Measurements from ENCODE around the gene RAPSN. TPM values are rescaled to one million over a fixed set of nuclear protein-coding genes. Genes with fewer than 3 reads are reported as not detected.

RAPSN gene
- total RNA-seq, 1 donor from 2014 or later: not detected

DNA sequence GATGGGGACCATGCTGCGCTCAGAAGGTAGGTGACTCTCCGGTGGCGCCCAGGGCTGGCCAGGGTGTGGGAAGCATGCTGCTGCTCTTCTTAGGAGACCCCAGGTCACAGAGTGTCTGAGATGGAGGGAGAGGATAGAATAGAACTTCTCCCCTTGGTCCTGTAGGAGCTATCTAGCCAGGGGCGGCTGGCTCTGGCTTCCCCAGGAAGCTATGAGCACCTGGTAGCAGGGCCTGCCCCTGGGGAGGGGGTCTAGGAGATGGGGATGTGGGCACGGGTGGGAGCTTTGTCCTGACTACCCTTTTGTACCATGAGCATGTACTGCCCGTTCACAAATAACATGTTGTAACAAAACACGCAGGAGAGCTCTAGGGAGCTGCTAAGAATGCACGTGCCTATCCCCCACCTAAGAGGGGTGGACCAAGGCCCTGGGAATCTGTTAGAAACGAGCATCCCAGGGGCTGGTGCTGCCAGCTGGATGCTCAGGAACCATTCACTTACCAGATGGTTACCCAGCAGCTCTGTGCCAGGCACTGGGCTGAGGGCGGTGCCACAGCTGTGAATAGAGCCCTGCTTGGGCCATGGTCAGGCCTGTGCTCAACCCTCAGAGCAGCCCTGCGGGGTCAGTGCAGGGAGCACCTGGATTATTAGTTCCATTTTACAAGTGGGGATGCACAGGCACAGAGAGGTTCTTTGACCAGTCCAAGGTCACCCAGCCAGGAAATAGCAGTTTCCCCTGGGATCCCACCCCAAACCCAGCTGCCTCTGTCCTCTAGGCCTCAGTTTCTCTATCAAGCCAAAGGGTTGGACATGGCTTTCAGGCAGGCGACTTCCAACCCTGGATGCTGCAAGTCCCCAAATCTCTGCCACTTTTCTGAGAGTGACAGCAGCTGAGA lies 38.3 kb downstream of the RAPSN start:
- Histone ChIP-seq H3K9ac (no peak overlapping the region), H3K4me2 (no peak overlapping the region), H3K36me3 (no peaks in the 10 kb centered on the region), H3K79me2 (ENCODE audit: low read depth) (no peaks in the 10 kb centered on the region), H4K20me1 (ENCODE audit: low read depth) (peaks cover 2% of the 10 kb centered on the region), H3K4me1 (no peaks in the 10 kb centered on the region), H3K9me3 (ENCODE audit: low read depth) (no peaks in the 10 kb centered on the region), H3K27me3 (no peaks in the 10 kb centered on the region), H3K4me3 (no peak overlapping the region), H3K27ac (no peak overlapping the region), H3F3A (ENCODE audit: low read depth) (peaks cover 16% of the 10 kb centered on the region), H2AFZ (replicated peaks) (no peak overlapping the region)
- peak overlapping the region; percentile 69 for H3K4me3 Mint-ChIP-seq
- H3K27me3 Mint-ChIP-seq (ENCODE audit: insufficient read depth, low read depth): peaks cover 2% of the 10 kb centered on the region
- H3K9me3 Mint-ChIP-seq: no peaks in the 10 kb centered on the region
- TF ChIP-seq, protein P1, sequence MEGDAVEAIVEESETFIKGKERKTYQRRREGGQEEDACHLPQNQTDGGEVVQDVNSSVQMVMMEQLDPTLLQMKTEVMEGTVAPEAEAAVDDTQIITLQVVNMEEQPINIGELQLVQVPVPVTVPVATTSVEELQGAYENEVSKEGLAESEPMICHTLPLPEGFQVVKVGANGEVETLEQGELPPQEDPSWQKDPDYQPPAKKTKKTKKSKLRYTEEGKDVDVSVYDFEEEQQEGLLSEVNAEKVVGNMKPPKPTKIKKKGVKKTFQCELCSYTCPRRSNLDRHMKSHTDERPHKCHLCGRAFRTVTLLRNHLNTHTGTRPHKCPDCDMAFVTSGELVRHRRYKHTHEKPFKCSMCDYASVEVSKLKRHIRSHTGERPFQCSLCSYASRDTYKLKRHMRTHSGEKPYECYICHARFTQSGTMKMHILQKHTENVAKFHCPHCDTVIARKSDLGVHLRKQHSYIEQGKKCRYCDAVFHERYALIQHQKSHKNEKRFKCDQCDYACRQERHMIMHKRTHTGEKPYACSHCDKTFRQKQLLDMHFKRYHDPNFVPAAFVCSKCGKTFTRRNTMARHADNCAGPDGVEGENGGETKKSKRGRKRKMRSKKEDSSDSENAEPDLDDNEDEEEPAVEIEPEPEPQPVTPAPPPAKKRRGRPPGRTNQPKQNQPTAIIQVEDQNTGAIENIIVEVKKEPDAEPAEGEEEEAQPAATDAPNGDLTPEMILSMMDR (IDR thresholded peaks at IDR 0.05): no peak
- TF ChIP-seq EZH2 (IDR thresholded peaks at IDR 0.05) (no peak), EZH2phosphoT487 (IDR thresholded peaks at IDR 0.05) (no peak)
- H3K4me1 Mint-ChIP-seq: peaks cover 25% of the 10 kb centered on the region
- peak; percentile 1 for DNase-seq (ENCODE audit: low spot score)
- H3K27ac Mint-ChIP-seq: no peak overlapping the region
- peaks cover 7% of the 10 kb centered on the region for H3K36me3 Mint-ChIP-seq

DNA sequence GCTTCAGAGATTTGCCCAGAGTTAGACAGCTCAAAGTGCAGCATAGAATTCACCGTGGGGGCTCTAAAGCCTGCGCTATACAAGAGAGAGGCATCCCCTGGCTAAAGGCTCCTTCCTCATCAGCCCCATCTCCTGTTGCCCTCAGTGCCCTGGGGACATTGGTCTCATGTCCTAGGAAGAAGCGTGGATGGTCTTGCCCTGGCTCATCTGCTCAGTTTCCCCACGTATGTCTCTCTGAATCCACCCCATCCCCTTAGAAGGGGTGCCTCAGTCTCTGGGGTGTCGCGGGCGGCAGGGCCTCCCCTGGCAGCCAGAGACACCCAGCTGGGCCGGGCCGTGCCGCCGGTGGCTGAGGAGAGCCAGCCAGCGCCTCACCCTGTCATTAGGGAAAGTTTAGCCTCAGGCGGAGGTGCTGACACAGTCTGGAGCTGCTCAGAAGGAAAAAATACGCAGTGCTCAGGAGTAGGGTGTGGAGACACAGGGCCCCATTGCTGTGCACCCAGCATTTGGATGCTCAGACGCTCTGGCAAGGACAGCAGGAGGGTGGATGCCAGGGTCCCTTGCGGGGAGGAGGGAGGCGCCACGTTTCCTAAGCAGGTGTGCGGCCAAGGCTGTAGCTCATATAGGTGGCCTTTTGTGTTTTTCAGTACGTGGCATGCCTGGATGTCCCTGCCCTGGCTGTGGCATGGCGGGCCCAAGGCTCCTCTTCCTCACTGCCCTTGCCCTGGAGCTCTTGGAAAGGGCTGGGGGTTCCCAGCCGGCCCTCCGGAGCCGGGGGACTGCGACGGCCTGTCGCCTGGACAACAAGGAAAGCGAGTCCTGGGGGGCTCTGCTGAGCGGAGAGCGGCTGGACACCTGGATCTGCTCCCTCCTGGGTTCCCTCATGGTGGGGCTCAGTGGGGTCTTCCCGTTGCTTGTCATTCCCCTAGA lies 39.2 kb downstream of the RAPSN start:
- no peak overlapping the region for H3K27ac Mint-ChIP-seq
- TF ChIP-seq EZH2 (IDR thresholded peaks at IDR 0.05) (no peak), EZH2phosphoT487 (IDR thresholded peaks at IDR 0.05) (no peak)
- TF ChIP-seq, protein P1 (IDR thresholded peaks at IDR 0.05): no peak
- Histone ChIP-seq H4K20me1 (ENCODE audit: low read depth) (peaks cover 2% of the 10 kb centered on the region), H2AFZ (replicated peaks) (no peak overlapping the region), H3K4me1 (no peaks in the 10 kb centered on the region), H3K79me2 (ENCODE audit: low read depth) (no peaks in the 10 kb centered on the region), H3K9me3 (ENCODE audit: low read depth) (no peaks in the 10 kb centered on the region), H3K9ac (no peak overlapping the region), H3K27me3 (no peaks in the 10 kb centered on the region), H3F3A (ENCODE audit: low read depth) (peaks cover 16% of the 10 kb centered on the region), H3K36me3 (no peaks in the 10 kb centered on the region), H3K27ac (no peak overlapping the region), H3K4me2 (peak overlapping the region; percentile 97), H3K4me3 (peak overlapping the region; percentile 90)
- H3K4me1 Mint-ChIP-seq: peaks cover 25% of the 10 kb centered on the region
- H3K4me3 Mint-ChIP-seq: peak overlapping the region; percentile 93
- peaks cover 7% of the 10 kb centered on the region for H3K36me3 Mint-ChIP-seq
- no peaks in the 10 kb centered on the region for H3K9me3 Mint-ChIP-seq
- H3K27me3 Mint-ChIP-seq (ENCODE audit: insufficient read depth, low read depth): peaks cover 2% of the 10 kb centered on the region
- peak; percentile 1 for DNase-seq (ENCODE audit: low spot score)

DNA sequence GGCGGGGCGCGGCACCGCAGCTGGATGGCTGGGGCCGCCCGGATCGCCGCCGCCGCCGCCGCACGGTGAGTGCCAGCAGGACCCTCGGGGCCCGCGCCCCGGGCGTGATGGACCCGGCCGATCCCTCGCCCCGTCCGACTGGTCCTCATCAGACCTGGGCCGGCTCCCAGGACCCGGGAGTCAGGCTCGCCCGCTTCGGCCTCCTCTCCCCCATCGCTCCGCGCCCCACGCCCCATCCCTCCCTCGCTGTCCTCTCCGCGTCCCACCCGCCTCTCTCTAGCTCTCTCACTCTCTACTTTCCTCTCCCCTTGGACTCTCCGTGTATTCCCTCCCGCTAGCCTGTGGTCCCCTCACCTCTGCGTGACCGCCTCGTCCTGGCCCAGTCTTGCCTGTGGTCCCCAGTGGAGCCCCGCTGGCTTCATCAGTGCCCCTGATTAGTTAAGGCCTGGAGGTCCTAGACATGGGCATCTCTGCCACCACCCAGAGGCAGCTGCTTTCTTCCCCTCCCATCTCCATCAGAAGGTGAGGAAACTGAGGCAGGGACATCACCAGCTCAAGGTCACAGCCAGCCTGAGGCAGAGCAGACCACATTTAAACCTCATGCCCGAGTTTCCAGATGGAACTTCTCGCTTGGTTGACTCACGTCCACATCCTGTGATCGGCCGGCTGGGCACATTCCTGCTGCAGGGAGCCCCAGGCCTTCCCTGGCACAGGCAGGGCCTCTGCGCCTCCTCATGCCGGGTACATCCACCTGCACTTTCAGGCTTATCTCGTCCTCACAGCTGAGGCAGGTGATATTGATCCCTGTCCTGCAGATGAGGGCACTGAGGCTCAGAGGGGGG lies 40.1 kb downstream of the RAPSN start:
- Histone ChIP-seq H3K36me3 (no peaks in the 10 kb centered on the region), H3K27ac (no peak overlapping the region), H3K27me3 (no peaks in the 10 kb centered on the region), H3K79me2 (ENCODE audit: low read depth) (no peaks in the 10 kb centered on the region), H3K9ac (peak overlapping the region; percentile 80), H3K9me3 (ENCODE audit: low read depth) (no peaks in the 10 kb centered on the region), H3K4me1 (no peaks in the 10 kb centered on the region), H4K20me1 (ENCODE audit: low read depth) (peaks cover 2% of the 10 kb centered on the region), H3K4me2 (peak overlapping the region; percentile 97), H3F3A (ENCODE audit: low read depth) (peaks cover 17% of the 10 kb centered on the region), H3K4me3 (peak overlapping the region; percentile 90), H2AFZ (replicated peaks) (peak overlapping the region; percentile 89)
- Mint-ChIP-seq H3K36me3 (peaks cover 2% of the 10 kb centered on the region), H3K4me1 (peaks cover 22% of the 10 kb centered on the region), H3K4me3 (peak overlapping the region; percentile 93), H3K9me3 (no peaks in the 10 kb centered on the region), H3K27me3 (ENCODE audit: insufficient read depth, low read depth) (peaks cover 7% of the 10 kb centered on the region), H3K27ac (no peak overlapping the region)
- TF ChIP-seq EZH2 (IDR thresholded peaks at IDR 0.05): no peak
- DNase-seq (ENCODE audit: low spot score): peak; percentile 37

Measured in neural progenitor cell (in vitro differentiated cells).